ENCODE measurements around the gene HPCAL4. TPM values are rescaled to one million over a fixed set of nuclear protein-coding genes. Genes with fewer than 3 reads are reported as not detected.

Gene HPCAL4
- total and polyA plus RNA-seq, 2 experiments from 2014 or later, result 0.08 to 1.2 TPM

- Histone ChIP-seq H3K4me2 (no peak overlapping the region), H4K20me1 (replicated peaks; ENCODE audit: insufficient read depth) (0 out of 2 replicates have a peak, but pooled peaks cover 13% of the 10 kb centered on the region), H3F3A (replicated peaks; ENCODE audit: low read depth) (no peaks in the 10 kb centered on the region), H3K4me1 (ENCODE audit: insufficient read depth) (no peaks in the 10 kb centered on the region; the same call in 1 of the 2 replicates), H2AFZ (no peak overlapping the region), H3K27me3 (ENCODE audit: insufficient read depth) (peaks cover 99% of the 10 kb centered on the region), H3K4me3 (no peak overlapping the region), H3K36me3 (ENCODE audit: insufficient read depth) (no peaks in the 10 kb centered on the region), H3K9me2 (ENCODE audit: insufficient read depth) (no peaks in the 10 kb centered on the region), H3K27ac (ENCODE audit: low read depth) (no peak overlapping the region), H3K79me2 (replicated peaks; ENCODE audit: insufficient read depth) (no peaks in the 10 kb centered on the region)
- no peaks in the 10 kb centered on the region for H3K36me3 Mint-ChIP-seq (ENCODE audit: low read depth)
- H3K4me3 Mint-ChIP-seq, result no peak overlapping the region
- peaks cover 5% of the 10 kb centered on the region for H3K4me1 Mint-ChIP-seq
- ATAC-seq (no peak), DNase-seq (ENCODE audit: low spot score) (no peak)
- no peak overlapping the region for H3K27ac Mint-ChIP-seq
- no peaks in the 10 kb centered on the region; the same call in 2 of the 3 replicates for H3K9me3 Mint-ChIP-seq
- peaks cover 98% of the 10 kb centered on the region for H3K27me3 Mint-ChIP-seq (ENCODE audit: insufficient read depth, low read depth, poor library complexity)
- TF ChIP-seq EZH2phosphoT487 (IDR thresholded peaks at IDR 0.05; ENCODE audit: unreplicated experiment) (no peak), CREB1 (CRISPR knock-in tag; IDR thresholded peaks at IDR 0.05; ENCODE audit: low read depth) (no peak), EZH2 (IDR thresholded peaks at IDR 0.05; ENCODE audit: low read depth, unreplicated experiment) (no peak), ZNF114 (CRISPR knock-in tag; IDR thresholded peaks at IDR 0.05) (no peak), NANOG (IDR thresholded peaks at IDR 0.05; ENCODE audit: borderline replicate concordance) (no peak), POLR2AphosphoS5 (IDR thresholded peaks at IDR 0.05; ENCODE audit: low read depth) (no peak), ZNF331 (CRISPR knock-in tag; IDR thresholded peaks at IDR 0.05; ENCODE audit: low read depth) (no peak)
These were observed 1.6 kb downstream of the HPCAL4 start for GRCh38 chr1:39689635-39690034.

- Mint-ChIP-seq H3K4me3 (no peak overlapping the region), H3K4me1 (peaks cover 5% of the 10 kb centered on the region), H3K9me3 (no peaks in the 10 kb centered on the region; the same call in 2 of the 3 replicates), H3K27me3 (ENCODE audit: insufficient read depth, low read depth, poor library complexity) (peaks cover 98% of the 10 kb centered on the region), H3K27ac (no peak overlapping the region), H3K36me3 (ENCODE audit: low read depth) (no peaks in the 10 kb centered on the region)
- Histone ChIP-seq H2AFZ (no peak overlapping the region), H3K36me3 (ENCODE audit: insufficient read depth) (no peaks in the 10 kb centered on the region), H3K4me1 (ENCODE audit: insufficient read depth) (no peaks in the 10 kb centered on the region; the same call in 1 of the 2 replicates), H4K20me1 (replicated peaks; ENCODE audit: insufficient read depth) (0 out of 2 replicates have a peak, but pooled peaks cover 13% of the 10 kb centered on the region), H3K4me3 (no peak overlapping the region), H3F3A (replicated peaks; ENCODE audit: low read depth) (no peaks in the 10 kb centered on the region), H3K27ac (ENCODE audit: low read depth) (no peak overlapping the region), H3K4me2 (no peak overlapping the region), H3K27me3 (ENCODE audit: insufficient read depth) (peaks cover 99% of the 10 kb centered on the region), H3K9me2 (ENCODE audit: insufficient read depth) (no peaks in the 10 kb centered on the region), H3K79me2 (replicated peaks; ENCODE audit: insufficient read depth) (no peaks in the 10 kb centered on the region)
- DNase-seq (ENCODE audit: low spot score), result no peak
- ATAC-seq, result no peak
- TF ChIP-seq POLR2AphosphoS5 (IDR thresholded peaks at IDR 0.05; ENCODE audit: low read depth), result no peak
- no peak for TF ChIP-seq JUNB (IDR thresholded peaks at IDR 0.05; ENCODE audit: unreplicated experiment)
- TF ChIP-seq ZNF331 (CRISPR knock-in tag; IDR thresholded peaks at IDR 0.05; ENCODE audit: low read depth), result no peak
- TF ChIP-seq ZNF462 (CRISPR knock-in tag; IDR thresholded peaks at IDR 0.05), result no peak
- no peak for TF ChIP-seq STAT1 (IDR thresholded peaks at IDR 0.05; ENCODE audit: unreplicated experiment)
- TF ChIP-seq CTCF (conservative IDR thresholded peaks at IDR 0.05; ENCODE audit: low read depth in 2 of 2), result no peak
These were observed 2.0 kb downstream of the HPCAL4 start for GRCh38 chr1:39689214-39689613.

Data from GM23338 (cell line).